Measurements from ENCODE around the gene RAB29.

Gene RAB29

GRCh38 chr1:205785446-205785845 lies 10.2 kb upstream of the RAB29 start:
- Histone ChIP-seq H3K9me3 (ENCODE audit: severe bottlenecking) (no peaks in the 10 kb centered on the region), H3K27ac (no peak overlapping the region), H3K36me3 (peaks cover 7% of the 10 kb centered on the region), H3K27me3 (ENCODE audit: insufficient read depth, low read depth, severe bottlenecking) (no peaks in the 10 kb centered on the region), H3K4me3 (ENCODE audit: low read depth, low read length) (no peak overlapping the region)
- DNase-seq = no peak
- TF ChIP-seq CTCF (IDR thresholded peaks at IDR 0.05; ENCODE audit: low read depth, low read length) = no peak

- TF ChIP-seq CTCF (IDR thresholded peaks at IDR 0.05; ENCODE audit: low read depth, low read length) = no peak
- H3K27me3 ChIP-seq (ENCODE audit: insufficient read depth, low read depth, severe bottlenecking) = no peaks in the 10 kb centered on the region
- H3K4me3 ChIP-seq (ENCODE audit: low read depth, low read length) = no peak overlapping the region
- H3K36me3 ChIP-seq = no peaks in the 10 kb centered on the region
- no peaks in the 10 kb centered on the region for H3K9me3 ChIP-seq (ENCODE audit: severe bottlenecking)
- H3K27ac ChIP-seq = no peak overlapping the region
- DNase-seq = no peak
Measured at GRCh38 chr1:205783904-205784303, 8.6 kb upstream of the RAB29 start.

GRCh38 chr1:205783433-205783795 lies 8.1 kb upstream of the RAB29 start:
- TF ChIP-seq CTCF (IDR thresholded peaks at IDR 0.05; ENCODE audit: low read depth, low read length) = no peak
- Histone ChIP-seq H3K36me3 (no peaks in the 10 kb centered on the region), H3K4me3 (ENCODE audit: low read depth, low read length) (no peak overlapping the region), H3K27me3 (ENCODE audit: insufficient read depth, low read depth, severe bottlenecking) (no peaks in the 10 kb centered on the region), H3K9me3 (ENCODE audit: severe bottlenecking) (no peaks in the 10 kb centered on the region), H3K27ac (no peak overlapping the region)
- DNase-seq = no peak

GRCh38 chr1:205782627-205783432 lies 7.5 kb upstream of the RAB29 start:
- H3K36me3 ChIP-seq = no peaks in the 10 kb centered on the region
- H3K9me3 ChIP-seq (ENCODE audit: severe bottlenecking) = no peaks in the 10 kb centered on the region
- no peak overlapping the region for H3K27ac ChIP-seq
- H3K4me3 ChIP-seq (ENCODE audit: low read depth, low read length) = no peak overlapping the region
- no peaks in the 10 kb centered on the region for H3K27me3 ChIP-seq (ENCODE audit: insufficient read depth, low read depth, severe bottlenecking)
- DNase-seq = no peak
- TF ChIP-seq CTCF (IDR thresholded peaks at IDR 0.05; ENCODE audit: low read depth, low read length) = no peak

GRCh38 chr1:205780335-205780734 lies 5.1 kb upstream of the RAB29 start:
- Histone ChIP-seq H3K4me3 (ENCODE audit: low read depth, low read length) (no peak overlapping the region), H3K9me3 (ENCODE audit: severe bottlenecking) (peaks cover 7% of the 10 kb centered on the region), H3K27me3 (ENCODE audit: insufficient read depth, low read depth, severe bottlenecking) (no peaks in the 10 kb centered on the region), H3K27ac (no peak overlapping the region), H3K36me3 (no peaks in the 10 kb centered on the region)
- no peak for DNase-seq
- no peak for TF ChIP-seq CTCF (IDR thresholded peaks at IDR 0.05; ENCODE audit: low read depth, low read length)

GRCh38 chr1:205777994-205778393 lies 2.7 kb upstream of the RAB29 start:
- H3K4me3 ChIP-seq (ENCODE audit: low read depth, low read length) = no peak overlapping the region
- no peak overlapping the region for H3K27ac ChIP-seq
- no peak for DNase-seq
- H3K9me3 ChIP-seq (ENCODE audit: severe bottlenecking) = peaks cover 7% of the 10 kb centered on the region
- no peaks in the 10 kb centered on the region for H3K27me3 ChIP-seq (ENCODE audit: insufficient read depth, low read depth, severe bottlenecking)
- TF ChIP-seq CTCF (IDR thresholded peaks at IDR 0.05; ENCODE audit: low read depth, low read length) = no peak
- H3K36me3 ChIP-seq = no peaks in the 10 kb centered on the region

Measured in WERI-Rb-1 (cell line).